Fibroblast of the aortic adventitia (primary cell): ENCODE data around the gene SLC25A52. TPM values are rescaled to one million over a fixed set of nuclear protein-coding genes. Genes with fewer than 3 reads are reported as not detected.

Experiments used
- DNase-seq: peaks from one replicate; pipeline ENCODE4 v3.0.0-alpha.2; 2010; ENCODE audit warnings: low read depth
- H3K4me3 ChIP-seq: 2 replicates; pipeline ENCODE4 v1.5.1; 2011; ENCODE audit warnings: low read depth, mild to moderate bottlenecking, control low read depth, low read length, moderate library complexity
- total RNA-seq: library from RNA; depleted of rRNA; stranded (reverse); fragments of >200 nt; gene quantifications from 2 replicates; pipeline ENCODE4 v1.2.3, GENCODE V29; 2012; ENCODE audit warnings: low replicate concordance
- TF ChIP-seq, protein P1 (sequence below): IDR thresholded peaks from 2 replicates; pipeline ENCODE4 v1.5.1; 2011; ENCODE audit warnings: mild to moderate bottlenecking, low read length, control low read depth, inconsistent platforms; ENCODE audit not compliant: insufficient read depth

SLC25A52 gene
- total RNA-seq, 1 donor, result not detected

GRCh38 chr18:31716362-31716761 is 44.3 kb downstream of the SLC25A52 start:
- H3K4me3 ChIP-seq, result no peak overlapping the region
- DNase-seq, result no peak
- TF ChIP-seq, protein P1, sequence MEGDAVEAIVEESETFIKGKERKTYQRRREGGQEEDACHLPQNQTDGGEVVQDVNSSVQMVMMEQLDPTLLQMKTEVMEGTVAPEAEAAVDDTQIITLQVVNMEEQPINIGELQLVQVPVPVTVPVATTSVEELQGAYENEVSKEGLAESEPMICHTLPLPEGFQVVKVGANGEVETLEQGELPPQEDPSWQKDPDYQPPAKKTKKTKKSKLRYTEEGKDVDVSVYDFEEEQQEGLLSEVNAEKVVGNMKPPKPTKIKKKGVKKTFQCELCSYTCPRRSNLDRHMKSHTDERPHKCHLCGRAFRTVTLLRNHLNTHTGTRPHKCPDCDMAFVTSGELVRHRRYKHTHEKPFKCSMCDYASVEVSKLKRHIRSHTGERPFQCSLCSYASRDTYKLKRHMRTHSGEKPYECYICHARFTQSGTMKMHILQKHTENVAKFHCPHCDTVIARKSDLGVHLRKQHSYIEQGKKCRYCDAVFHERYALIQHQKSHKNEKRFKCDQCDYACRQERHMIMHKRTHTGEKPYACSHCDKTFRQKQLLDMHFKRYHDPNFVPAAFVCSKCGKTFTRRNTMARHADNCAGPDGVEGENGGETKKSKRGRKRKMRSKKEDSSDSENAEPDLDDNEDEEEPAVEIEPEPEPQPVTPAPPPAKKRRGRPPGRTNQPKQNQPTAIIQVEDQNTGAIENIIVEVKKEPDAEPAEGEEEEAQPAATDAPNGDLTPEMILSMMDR, result no peak

DNA sequence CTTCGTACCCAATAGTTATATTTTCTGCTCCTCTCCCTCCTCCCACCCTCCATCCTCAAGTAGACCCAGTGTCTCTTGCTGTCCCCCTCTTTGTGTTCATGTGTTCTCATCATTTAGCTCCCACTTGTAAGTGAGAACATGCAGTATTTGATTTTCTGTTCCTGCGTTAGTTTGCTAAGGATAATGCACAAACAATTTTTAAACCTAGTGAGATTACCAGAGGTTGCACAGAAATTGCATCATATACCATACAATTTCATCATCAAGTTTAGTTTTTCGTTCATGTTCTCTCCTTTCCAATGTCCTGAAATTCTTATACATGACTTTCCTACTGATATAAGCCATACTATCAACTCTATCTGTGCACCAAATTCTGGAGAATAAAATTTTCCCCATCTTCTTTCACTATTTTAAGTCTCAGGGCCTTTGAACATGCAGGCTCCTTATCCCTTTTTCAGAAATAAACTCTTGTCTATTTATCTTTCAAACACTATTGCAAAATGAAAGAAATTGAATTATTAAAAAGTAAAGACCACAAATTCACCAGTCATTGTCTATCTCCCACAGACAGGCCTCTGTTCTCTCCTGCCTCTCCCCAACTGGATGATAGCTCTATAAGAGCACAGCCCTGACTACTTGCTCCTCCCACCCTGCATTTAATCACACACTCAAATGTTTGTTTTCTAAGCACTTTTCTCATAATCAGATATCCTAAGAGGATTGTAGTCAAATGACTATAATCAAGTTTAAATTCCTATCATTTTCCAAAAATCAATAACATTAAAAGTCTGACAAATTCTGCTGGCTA is 49.1 kb downstream of the SLC25A52 start:
- H3K4me3 ChIP-seq, result no peak overlapping the region
- DNase-seq, result peak; percentile 20
- TF ChIP-seq, protein P1, result no peak

DNA sequence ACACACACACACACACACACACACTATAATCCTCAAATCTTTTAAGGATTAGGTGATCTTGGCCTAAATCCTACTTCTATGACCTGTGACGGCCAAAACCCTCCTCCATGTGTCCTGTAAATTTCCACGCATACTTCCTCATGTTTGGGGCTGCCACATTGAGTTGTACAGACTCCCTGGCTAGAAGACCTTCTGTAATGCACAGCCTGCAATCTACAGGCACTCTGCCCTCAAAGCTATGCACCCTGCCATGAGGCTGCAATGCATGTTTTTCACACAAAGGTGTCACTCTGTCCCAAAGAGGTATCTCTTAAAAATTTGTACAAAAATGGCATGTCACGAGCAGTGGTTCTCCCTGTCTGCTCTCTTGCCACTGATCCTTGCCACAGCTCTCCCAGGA is 49.9 kb downstream of the SLC25A52 start:
- TF ChIP-seq, protein P1, result no peak
- DNase-seq, result no peak
- H3K4me3 ChIP-seq, result no peak overlapping the region

Other genes with a start within 250 kb of the SLC25A52 start
- not detected in 2 replicates for gene TTR, start 169.0 kb downstream of the SLC25A52 start, total RNA-seq
- gene B4GALT6, start 76.3 kb downstream of the SLC25A52 start, total RNA-seq, result 1.9 and 6.3 TPM in 2 replicates
- 18.8 and 48.5 TPM in 2 replicates for gene TRAPPC8, start 182.2 kb upstream of the SLC25A52 start, total RNA-seq